GM21360 (cell line): Measurements from ENCODE around the gene GCC2.
"Not testable (repeated sequence)": the region's sequence is repeated elsewhere in the genome, so short reads cannot be mapped to it uniquely, and the experiment has no call there.

ENCODE experiments used
- ATAC-seq: cut with Tn5 transposase; IDR thresholded peaks from one replicate; pipeline ENCODE4 v1.9.1; 2021; ENCODE audit warnings: mild to moderate bottlenecking, moderate library complexity; ENCODE audit not compliant: unreplicated experiment

GCC2 gene

GRCh38 chr2:108514478-108514877, 65.5 kb downstream of the GCC2 start:
- not testable (repeated sequence) for ATAC-seq

GRCh38 chr2:108524688-108525087, 75.7 kb downstream of the GCC2 start:
- ATAC-seq: not testable (repeated sequence)

DNA sequence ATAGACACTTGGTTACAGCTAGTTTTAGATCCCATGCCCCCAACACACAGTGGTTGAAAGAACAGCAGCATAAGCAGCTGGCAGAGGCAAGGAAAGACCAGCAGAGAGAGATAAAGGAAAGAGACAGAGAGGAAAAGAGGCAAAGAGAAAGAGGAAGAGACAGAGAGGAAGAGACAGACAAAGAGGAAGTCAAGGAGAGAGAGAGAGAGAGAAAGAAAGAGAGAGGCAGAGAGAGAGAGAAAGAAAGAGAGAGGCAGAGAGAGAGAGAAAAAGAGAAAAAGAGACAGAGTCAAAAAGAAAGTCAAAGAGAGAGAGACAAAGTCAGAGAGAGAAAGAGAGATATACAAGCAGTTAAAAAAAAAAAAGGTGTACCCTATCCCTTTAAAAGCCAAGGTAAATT, 76.3 kb downstream of the GCC2 start:
- ATAC-seq: not testable (repeated sequence)

DNA sequence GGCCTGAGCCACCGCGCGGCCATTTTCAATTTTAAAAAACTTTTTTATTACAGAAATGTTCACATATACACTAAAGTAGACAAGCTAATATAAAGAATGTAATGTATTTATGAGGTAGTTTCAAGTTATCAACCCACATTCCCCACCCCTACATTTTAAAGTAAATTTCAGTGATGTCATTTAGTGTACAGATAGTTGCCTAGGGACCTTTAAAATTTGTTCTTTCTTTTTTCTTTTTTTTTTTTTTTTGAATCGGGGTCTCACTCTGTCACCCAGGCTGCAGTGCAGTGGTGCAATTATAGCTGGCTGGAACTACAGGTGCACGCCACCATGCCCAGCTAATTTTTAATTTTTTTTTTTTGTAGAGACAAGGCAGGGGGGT, 82.7 kb downstream of the GCC2 start:
- ATAC-seq: no peak

DNA sequence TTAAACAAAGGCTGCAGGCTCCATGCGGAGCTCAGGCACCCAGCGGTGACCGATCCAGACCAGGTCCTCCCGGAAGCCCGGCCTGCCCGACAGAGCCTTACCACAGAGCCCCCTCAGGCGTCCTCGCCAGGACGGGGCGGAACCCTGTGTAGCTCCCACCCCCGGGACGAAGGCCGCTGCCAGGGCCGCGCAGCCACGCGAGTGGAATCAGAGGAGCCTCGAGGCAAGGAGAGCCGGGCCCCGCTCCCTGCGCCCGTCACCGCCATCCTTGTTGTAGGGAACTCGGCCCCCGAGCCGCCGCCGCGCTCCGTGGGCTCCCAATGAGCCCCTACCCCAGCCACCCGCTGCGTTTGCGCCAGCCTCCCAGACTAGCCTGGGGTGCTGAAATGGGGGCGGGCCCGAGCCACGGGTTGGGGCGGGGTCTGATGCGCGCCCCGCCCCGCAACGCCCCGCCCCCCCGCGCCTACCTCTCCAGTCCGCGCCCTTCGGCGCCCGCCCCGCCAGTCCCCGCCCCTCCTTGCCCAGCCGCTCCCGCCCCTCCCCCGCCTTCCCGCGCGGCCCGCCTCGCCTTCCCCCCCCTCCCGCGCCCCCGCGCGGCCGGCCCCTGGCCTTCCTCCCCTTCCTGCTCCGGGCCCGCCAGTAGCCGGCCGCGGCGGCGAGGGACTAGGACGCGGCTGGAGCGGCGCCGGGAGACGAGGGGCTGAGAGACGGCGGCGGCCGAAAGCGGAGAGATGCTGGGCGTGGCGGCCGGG, 85.0 kb downstream of the GCC2 start, which contains the start of gene LIMS1:
Gene LIMS1 (plus strand): TSS at position 639 of the 752 bp plus-strand sequence. CDS start 93 bp downstream, at position 732.
- ATAC-seq: peak; percentile 87

DNA sequence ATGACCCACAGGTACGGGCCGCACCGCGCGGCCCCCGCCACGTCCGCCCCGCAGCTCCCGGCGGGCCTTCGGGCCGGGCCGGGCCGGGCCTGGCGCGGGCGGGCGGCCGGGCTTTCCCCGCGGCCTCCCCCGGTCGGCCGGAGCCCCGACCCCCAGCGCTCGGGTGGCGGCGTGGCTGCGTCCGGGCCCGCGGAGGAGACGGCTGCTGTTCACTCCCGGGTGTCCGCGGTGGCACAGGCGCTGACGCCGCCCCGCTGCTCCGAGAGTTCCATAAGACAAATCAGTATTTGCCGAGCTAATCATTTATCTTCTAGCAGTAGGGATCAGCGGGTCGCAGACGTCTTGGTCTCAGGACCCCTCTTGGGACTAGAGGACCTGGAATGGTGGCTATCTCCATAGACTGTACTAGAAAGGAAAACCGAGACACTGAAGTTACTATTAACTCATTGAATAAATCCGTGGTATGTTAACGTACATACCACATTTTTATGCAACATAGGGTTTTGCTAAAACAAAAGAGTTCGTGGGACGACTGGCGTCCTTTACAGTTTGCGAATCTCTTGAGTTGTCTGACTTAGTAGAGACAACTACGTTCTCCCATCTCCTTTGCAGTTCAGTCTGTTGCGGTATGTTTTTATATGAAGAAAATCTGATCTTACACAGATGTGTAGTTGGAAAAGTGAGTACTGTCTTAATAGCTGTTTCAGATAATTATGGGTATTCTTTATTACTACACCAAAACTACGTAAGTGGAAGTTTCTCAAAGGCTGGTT, 85.8 kb downstream of the GCC2 start:
- ATAC-seq: peak; percentile 24

- ATAC-seq: no peak
Observed at GRCh38 chr2:108535357-108535631, 86.3 kb downstream of the GCC2 start.

DNA sequence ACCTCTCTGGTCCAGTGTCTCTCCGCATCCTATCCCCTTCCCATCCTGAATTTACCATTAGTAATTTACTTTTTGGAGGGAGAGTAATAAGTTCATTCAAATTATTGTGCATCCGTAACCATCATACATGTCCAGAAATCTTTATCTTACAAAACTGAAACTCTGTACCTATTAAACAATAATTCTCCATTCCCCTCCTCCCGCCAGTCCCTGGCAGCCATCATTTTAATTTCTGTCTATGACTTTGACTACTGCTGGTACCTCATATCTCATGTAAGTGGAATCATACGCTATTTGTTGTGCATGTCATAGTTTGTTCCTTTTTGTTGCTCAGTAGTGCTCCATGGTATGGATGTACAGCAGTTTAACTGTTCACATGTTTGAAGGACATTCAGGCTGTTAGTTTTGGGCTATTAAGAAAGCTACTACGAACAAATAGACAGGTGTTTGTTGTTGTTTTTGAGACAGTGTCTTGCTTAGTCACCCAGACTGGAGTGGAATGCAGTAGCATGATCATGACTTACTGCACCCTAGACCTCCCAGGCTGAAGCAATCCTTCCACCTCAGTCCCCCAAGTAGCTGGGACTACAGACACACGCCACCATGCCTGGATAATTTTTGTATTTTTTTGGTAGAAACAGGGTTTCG, 87.3 kb downstream of the GCC2 start:
- no peak for ATAC-seq

DNA sequence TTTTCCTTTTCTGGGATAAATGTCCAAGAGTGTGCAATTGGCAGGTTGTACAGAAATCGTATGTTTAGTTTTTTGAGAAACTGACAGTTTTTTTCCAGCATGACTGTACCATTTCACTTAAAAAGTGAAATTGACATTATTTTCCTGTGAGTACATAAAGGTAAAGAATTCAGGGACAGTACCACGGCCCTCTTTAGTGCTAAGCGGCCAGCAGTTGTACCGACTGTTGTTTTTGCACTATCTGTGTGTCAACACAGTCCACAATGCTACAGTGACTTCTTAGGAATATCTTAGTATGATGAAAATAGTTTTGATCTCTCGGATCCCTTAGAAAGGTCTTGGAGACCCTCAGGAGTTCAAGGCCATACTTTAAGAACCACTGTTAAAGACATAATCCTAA, 87.9 kb downstream of the GCC2 start:
- ATAC-seq: no peak

DNA sequence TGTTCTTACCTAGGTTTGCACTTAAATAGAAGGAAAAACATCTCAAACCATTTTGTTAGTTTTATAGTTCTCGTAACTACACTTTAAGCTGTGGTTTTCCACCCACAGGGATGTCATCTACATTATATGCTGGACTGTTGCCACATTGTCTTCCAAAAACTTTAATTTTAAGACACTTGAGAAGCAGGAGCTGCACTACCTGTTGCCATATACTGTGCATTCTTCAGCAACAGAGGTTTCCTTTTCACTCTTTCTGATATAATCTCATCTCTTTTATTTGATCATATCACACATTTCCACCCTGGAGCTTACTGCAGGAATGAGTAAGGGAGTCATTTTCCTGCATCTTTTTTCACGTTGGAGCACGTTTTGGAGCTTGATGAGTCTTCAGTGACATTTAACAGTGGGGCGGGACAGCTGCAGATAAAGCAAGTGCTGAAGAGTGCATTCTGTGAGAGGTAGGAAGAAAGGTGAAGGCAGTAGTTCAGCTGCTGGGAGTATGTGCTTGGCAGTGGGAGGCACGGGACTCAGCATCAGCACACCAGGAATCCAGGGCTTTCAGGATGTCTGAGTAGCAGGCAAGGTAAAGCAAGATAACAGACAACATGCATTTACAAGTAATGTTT, 89.1 kb downstream of the GCC2 start:
- no peak for ATAC-seq

GRCh38 chr2:108541451-108541850, 92.4 kb downstream of the GCC2 start:
- no peak for ATAC-seq

DNA sequence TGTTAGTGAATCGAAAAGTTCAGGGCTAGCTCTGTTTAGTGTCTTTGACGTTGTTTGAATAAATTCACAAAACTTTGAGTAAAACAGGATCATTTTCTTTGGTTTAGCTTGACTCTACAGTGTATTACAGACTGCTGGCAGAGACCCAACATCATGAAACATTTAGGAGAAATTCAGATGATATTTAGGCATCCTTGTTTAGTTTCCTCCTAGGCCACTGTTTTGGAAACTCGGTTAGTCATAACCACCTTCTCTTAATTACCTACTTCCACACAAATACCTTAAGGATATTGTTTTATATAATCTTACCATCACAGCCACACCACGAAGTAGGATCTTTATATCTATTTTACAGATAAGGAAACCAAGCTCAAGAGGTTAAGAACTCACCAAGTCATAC, 93.1 kb downstream of the GCC2 start:
- ATAC-seq: no peak

DNA sequence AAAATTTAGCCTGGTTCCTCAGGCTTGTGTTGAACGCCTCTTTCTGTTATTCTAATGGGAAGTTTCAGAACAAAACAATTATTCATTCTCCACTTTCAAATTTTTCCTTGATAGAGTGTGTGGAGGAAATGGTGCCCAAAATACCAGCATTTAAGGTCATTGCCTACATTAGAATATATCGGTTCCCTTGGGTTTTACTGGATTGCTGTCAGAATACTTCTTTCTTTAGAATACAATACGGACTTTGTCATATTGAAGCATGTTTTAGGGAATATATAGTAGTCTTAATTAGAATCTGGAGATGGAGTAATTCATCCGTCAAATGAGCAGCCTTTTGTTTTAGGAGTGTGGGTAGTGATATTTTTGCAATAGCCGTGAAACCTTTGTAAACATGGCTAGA, 98.6 kb downstream of the GCC2 start:
- ATAC-seq: no peak

DNA sequence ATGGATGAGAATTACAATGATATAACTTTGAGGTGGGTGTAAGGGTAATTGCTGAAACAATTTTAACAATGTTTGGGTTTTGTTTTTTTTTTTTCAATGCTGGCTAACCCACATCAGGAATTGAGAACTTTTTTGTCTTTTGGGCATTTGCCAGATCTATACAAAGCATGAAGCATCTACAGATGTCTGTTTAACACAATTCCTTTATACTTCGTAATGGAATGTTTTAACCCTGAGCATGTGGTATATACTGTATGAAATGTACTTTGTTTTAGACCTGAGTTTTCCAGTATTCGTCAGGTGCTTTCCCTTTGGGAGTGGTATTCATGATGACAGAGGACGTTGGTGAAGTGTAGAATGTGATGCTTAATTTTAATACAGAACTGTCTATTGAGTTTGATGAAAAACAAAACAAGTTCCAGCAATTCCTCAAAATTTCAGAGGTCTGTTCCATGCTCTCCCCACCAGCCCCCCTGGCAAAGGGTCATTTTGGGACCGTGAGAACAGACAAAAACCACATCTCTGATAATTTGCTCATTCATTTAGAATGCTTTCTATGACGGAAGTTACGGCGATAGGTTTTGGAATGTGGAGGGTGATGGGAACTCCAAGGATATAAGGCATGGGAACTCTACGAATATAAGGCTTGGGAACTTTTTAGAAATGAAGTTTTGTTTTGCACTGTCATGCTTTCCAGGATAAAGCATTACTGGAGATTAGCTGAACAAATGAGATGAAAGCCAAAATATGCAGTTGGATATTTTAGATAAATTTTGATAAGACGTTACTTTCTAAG, 99.4 kb downstream of the GCC2 start:
- ATAC-seq: no peak

- ATAC-seq: no peak
Observed at GRCh38 chr2:108552566-108552965, 103.6 kb downstream of the GCC2 start.

DNA sequence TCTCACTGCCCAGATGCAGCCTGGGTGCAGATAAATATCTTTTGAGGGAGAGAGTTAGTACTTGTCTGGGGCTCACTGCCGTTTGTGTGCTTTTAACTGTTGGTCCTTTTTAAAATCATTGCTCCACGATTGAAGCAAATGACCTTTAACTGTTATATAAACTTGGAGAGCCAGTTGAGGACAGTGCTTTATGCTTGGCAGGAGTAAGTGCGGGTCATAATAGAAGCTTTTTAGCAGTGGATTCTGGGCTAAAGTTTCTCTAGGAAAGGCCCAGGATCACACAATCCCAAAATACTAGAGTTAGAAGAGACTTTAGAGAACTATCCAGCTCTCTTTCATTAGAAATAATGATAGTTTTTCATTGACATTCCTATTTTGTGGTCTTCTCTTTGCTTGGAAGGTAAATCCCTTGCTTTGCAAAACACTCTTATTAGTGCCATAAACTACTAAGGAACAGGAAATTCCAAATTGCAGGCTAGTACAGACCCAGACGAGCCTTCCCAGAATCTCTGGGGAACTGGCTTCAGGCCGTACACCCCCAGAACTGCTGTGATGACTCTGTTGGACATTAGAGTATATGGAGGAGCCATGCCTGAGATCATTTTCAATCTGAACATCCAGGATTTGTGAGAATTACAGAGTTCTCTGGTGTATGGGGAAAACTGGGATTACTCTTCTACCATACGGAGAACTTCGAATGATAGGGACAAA, 104.4 kb downstream of the GCC2 start:
- ATAC-seq: no peak

DNA sequence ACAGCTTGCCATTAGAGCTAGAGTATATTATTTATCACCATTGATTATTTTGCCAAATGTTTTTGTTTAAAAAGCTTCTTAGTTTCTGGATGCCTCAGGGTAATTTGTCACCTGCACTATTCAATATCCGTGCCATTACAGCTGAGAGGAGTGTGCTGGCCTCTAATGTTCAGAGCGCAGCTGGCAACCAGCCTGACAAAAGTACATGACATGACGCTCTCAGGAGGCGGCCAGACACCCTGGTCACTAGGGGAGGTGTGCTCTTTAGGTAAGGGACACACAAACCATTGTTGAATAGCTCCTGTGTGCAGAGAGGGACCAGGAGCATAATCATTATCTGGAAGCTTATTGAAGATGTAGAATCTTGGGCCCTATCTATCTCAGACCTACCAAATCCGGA, 105.5 kb downstream of the GCC2 start:
- no peak for ATAC-seq

DNA sequence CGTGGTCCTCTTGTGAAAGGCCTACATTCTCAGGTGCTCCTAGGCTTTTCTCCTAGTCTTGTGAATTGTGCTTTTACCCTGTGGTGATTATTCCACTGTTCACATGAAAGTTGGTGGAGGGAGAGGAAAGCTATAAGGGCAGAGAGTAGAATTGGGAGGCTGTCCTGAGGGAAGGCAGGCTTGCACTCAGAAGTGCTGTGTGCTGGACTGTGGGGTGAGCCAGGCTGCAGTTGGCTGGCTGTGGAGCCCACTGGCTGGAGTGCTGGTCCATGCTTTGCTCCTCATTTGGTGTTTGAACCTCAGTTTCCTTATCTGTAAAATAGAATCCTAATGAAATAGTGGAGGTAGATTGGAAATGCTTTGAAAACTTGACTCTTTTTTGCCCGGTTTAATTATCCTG, 106.6 kb downstream of the GCC2 start:
- ATAC-seq: no peak

- not testable (repeated sequence) for ATAC-seq
Observed at GRCh38 chr2:108556581-108556980, 107.6 kb downstream of the GCC2 start.
